Measurements from ENCODE around the gene TTF2.

Gene TTF2

DNA sequence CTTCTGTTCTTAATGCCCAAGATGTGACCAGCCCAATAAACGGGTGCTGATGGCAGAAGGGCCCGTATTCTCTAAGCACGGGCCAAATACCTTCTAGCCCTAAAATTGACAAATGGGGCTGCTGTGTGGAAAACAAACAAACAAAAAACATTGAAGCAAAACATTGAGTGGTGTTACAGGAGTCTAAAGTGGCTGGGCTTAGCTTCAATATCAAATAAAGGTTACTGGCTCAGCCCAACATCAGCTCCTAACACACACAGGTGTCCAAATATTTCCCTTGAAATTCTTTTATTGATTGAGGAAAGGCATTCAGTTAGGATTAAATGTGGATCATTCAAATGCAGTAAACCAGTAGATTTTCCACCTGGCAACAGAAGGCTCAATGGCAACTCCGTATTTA is 13.3 kb upstream of the TTF2 start:
- DNase-seq (ENCODE audit: low read depth), result no peak

GRCh38 chr1:117047271-117047670 is 12.9 kb upstream of the TTF2 start:
- DNase-seq (ENCODE audit: low read depth), result no peak

GRCh38 chr1:117049857-117050256 is 10.3 kb upstream of the TTF2 start:
- no peak for DNase-seq (ENCODE audit: low read depth)

DNA sequence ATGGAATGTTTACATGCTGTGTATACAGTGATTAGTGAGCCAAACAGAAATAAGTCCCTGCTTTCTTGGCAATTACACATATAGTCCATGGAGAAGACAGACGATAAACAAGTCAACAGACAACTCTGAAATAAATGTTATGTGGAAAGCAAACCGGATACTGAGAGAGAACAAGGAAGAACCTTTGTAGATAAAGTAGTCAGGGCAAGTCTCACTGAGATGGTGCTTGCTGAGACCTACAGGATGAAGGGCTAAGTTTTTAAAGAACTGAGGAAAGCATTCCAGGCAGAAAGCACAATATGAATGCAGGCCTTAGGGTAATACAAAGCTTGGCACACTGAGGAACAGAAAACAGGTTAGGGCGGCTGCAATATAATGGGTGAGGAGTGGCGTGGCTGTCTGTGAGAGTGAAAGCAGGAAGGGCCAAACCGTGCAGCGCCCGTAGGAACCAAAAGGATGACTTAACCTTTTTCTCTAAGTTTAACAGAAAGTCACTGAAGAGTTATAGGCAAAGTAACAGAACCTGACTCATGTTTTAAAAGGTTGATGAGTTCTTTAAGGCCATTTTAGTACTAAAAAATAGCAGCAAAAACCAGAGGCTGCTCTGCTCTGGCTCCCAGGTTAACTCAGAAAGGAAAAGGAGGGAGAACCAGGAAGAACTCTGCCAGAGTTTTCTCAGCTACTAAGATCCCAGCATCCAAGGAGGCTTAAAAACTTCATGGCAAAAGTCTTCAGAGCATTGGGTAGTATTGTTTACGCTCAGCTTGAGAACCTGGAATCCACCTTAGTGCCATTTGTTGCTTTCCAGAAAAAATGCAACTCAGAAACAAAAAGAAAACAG is 8.7 kb upstream of the TTF2 start:
- no peak for DNase-seq (ENCODE audit: low read depth)

GRCh38 chr1:117054068-117054467 is 6.1 kb upstream of the TTF2 start:
- DNase-seq (ENCODE audit: low read depth), result no peak

DNA sequence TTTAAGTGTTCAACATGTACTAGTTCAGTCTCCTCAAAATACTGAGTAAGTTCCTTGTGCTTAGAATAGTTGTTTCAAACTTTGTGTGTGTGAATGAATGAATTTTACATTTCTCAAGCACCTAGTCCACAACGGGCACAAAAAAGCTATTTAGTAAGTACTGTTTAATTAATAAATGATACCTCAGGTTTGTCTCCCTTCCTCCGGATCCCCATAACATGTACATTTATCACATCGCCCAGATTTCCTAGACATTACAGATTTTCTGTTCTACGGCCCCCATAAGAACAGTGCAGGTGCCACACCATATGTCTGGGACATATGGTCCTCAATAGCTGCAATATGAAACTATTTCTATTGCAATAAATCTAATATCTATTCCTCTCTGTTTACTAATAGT is 1.3 kb upstream of the TTF2 start:
- DNase-seq (ENCODE audit: low read depth), result no peak

DNA sequence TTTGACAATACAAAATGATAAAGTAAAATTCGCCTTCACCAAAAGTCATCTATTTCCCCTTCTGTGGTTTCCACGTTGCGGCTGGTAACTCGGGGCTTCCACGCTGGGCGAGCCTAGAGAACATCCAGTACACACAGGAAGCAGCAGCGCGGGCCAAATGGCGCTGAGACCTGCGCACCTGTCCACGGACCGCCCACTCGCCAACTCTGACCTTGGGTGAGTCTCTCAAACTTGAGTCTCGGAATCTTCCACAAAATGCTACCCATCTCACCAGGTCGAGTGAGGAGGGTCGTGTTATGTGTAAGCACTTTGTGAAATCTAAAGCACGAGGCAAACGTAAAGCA is 820 bp upstream of the TTF2 start:
- DNase-seq (ENCODE audit: low read depth), result no peak

GRCh38 chr1:117060441-117061317 is 553 bp downstream of the TTF2 start:
- peak; percentile 63 for DNase-seq (ENCODE audit: low read depth)

GRCh38 chr1:117061986-117062415 is 1.9 kb downstream of the TTF2 start:
- DNase-seq (ENCODE audit: low read depth), result peak; percentile 87

- DNase-seq (ENCODE audit: low read depth), result no peak
These were observed 6.2 kb downstream of the TTF2 start for GRCh38 chr1:117066367-117066766.

GRCh38 chr1:117067533-117068370 is 7.6 kb downstream of the TTF2 start:
- peak; percentile 62 for DNase-seq (ENCODE audit: low read depth)

GRCh38 chr1:117068580-117068979 is 8.5 kb downstream of the TTF2 start:
- no peak for DNase-seq (ENCODE audit: low read depth)

- DNase-seq (ENCODE audit: low read depth), result no peak
These were observed 9.2 kb downstream of the TTF2 start for GRCh38 chr1:117069220-117069844.

- DNase-seq (ENCODE audit: low read depth), result peak; percentile 39
These were observed 10.0 kb downstream of the TTF2 start for GRCh38 chr1:117070124-117070523.

GRCh38 chr1:117076648-117077047 is 16.5 kb downstream of the TTF2 start:
- no peak for DNase-seq (ENCODE audit: low read depth)

- peak; percentile 96 for DNase-seq (ENCODE audit: low read depth)
These were observed 17.1 kb downstream of the TTF2 start for GRCh38 chr1:117077267-117077666.

- DNase-seq (ENCODE audit: low read depth), result no peak
These were observed 19.6 kb downstream of the TTF2 start for GRCh38 chr1:117079737-117080136.

- no peak for DNase-seq (ENCODE audit: low read depth)
These were observed 24.1 kb downstream of the TTF2 start for GRCh38 chr1:117084231-117084630.

DNA sequence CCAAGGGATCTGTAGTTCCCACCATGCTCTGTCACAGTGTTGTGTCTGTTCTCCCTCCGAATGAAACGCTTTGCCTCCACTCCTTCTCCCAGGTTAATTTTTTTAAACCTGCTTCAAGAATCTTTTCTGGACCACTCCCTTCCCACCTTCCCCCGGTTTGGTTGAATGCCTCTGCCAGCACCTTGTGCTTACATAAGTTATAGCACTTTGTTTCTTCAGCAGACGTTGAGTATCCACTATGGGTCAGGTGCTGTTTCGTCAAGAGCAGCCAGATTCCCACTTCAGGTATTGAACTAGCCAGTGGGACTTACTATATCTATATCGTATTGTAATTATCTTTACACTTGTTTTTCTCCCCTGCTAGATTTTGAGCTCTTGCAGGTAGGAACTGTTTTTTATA is 27.6 kb downstream of the TTF2 start:
- DNase-seq (ENCODE audit: low read depth), result no peak

DNA sequence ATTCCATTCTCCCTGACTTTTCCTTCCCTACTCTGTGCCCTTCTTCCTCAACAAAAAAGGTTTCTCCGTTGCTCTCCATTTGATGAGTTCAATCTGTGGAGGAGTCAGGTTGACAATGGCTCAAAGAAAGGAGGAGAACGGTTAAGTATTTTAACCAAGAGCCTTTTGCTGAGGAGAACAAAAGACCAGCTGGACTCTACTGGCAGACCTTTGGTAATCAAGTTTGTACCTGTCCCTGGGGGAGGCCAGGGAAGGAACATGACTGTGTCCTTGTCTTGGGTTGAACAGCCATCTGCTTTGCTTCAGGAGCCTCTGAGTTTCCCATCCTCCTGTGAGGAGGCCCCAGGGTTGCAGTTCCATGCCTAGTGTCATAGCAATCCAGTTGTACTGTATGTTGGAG is 29.9 kb downstream of the TTF2 start:
- DNase-seq (ENCODE audit: low read depth), result no peak

GRCh38 chr1:117092594-117092993 is 32.5 kb downstream of the TTF2 start:
- peak; percentile 44 for DNase-seq (ENCODE audit: low read depth)

- DNase-seq (ENCODE audit: low read depth), result peak; percentile 100
These were observed 33.0 kb downstream of the TTF2 start for GRCh38 chr1:117093091-117093534.

All from iris pigment epithelial cell (primary cell).